BJ (cell line): ENCODE results near the gene SORL1. TPM values are rescaled to one million over a fixed set of nuclear protein-coding genes. Genes with fewer than 3 reads are reported as not detected.

Experiments used
- CTCF ChIA-PET: fragments of 350-600 bp; formaldehyde crosslinking; extraction: SDS; loops from one replicate; lab custom pipeline; 2021; ENCODE audit warnings: antibody characterized with exemption, inconsistent platforms; lab: Yijun Ruan, JAX
- POLR2A ChIA-PET: fragments of 300-600 bp; sonication (Branson Sonifier 250); formaldehyde crosslinking; extraction: SDS; loops from one replicate; lab custom pipeline; 2021; ENCODE audit warnings: antibody characterized with exemption; lab: Charles Lee
- DNase-seq: peaks from one replicate; pipeline ENCODE4 v3.0.0-alpha.2; 2011; ENCODE audit warnings: low read depth
- H3K27me3 ChIP-seq: 2 replicates; pipeline ENCODE4 v1.6.0; 2011; ENCODE audit warnings: low read length; ENCODE audit not compliant: control insufficient read depth, insufficient read depth
- H3K36me3 ChIP-seq: 2 replicates; pipeline ENCODE4 v1.5.1; 2011; ENCODE audit warnings: low read length; ENCODE audit not compliant: control insufficient read depth, insufficient read depth
- H3K4me3 ChIP-seq: 2 replicates; pipeline ENCODE4 v1.5.1; 2011; ENCODE audit warnings: low read depth, mild to moderate bottlenecking, control low read depth, low read length
- CTCF ChIP-seq: IDR thresholded peaks from 2 replicates; pipeline ENCODE4 v1.5.1; 2011; ENCODE audit warnings: low read depth, mild to moderate bottlenecking, control low read depth, inconsistent platforms, low read length, moderate library complexity; ENCODE audit not compliant: insufficient read depth
- polyA plus RNA-seq: library from polyadenylated mRNA; depleted of rRNA; stranded (reverse); fragments of >200 nt; gene quantifications from 2 replicates; pipeline ENCODE4 v1.2.3, GENCODE V29; 2011

SORL1 gene
- polyA plus RNA-seq, 1 experiment, result 1.4 TPM

- H3K27me3 ChIP-seq, result no peaks in the 10 kb centered on the region
- H3K4me3 ChIP-seq, result no peak overlapping the region
- no peak for DNase-seq
- no peaks in the 10 kb centered on the region for H3K36me3 ChIP-seq
- CTCF ChIA-PET, result interaction anchor here (0.7 to 1.2 kb wide), 2 partner anchors 8 to 21 kb away, joined by 3 read pairs; no protein-coding TSS in a partner anchor
- TF ChIP-seq CTCF, result no peak
- POLR2A ChIA-PET, result no interaction called here
Measured at GRCh38 chr11:121421149-121421901, 30.8 kb upstream of the SORL1 start.

DNA sequence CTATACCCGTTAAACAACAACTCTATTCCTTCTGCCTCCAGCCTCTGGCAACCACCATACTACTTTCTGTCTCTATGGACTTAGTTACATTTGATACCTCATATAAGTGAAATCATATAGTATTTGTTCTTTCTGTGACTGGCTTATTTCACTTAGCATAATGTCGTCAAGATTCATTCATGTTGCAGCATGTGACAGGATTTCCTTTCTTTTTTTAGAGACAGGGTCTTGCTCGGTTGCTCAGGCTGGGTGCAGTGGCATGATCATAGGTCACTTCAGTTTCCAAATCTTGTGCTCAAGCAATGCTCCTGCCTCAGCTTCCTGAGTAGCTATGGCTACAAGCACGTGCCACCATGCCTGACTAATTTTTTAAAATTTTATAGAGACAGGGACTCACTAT, 29.4 kb upstream of the SORL1 start:
- H3K27me3 ChIP-seq, result peaks cover 2% of the 10 kb centered on the region; the same call in 1 of the 2 replicates
- no peak for TF ChIP-seq CTCF
- no peak for DNase-seq

GRCh38 chr11:121425828-121426227, 26.3 kb upstream of the SORL1 start:
- Histone ChIP-seq H3K36me3 (no peaks in the 10 kb centered on the region), H3K27me3 (peaks cover 7% of the 10 kb centered on the region), H3K4me3 (no peak overlapping the region)
- ChIA-PET CTCF (no interaction called here), POLR2A (no interaction called here)
- TF ChIP-seq CTCF, result no peak
- no peak for DNase-seq

More for the DNA sequence above, 29.4 kb upstream of the SORL1 start:
- POLR2A ChIA-PET, result no interaction called here
- Histone ChIP-seq H3K36me3 (no peaks in the 10 kb centered on the region), H3K4me3 (no peak overlapping the region)
- CTCF ChIA-PET, result no interaction called here

DNA sequence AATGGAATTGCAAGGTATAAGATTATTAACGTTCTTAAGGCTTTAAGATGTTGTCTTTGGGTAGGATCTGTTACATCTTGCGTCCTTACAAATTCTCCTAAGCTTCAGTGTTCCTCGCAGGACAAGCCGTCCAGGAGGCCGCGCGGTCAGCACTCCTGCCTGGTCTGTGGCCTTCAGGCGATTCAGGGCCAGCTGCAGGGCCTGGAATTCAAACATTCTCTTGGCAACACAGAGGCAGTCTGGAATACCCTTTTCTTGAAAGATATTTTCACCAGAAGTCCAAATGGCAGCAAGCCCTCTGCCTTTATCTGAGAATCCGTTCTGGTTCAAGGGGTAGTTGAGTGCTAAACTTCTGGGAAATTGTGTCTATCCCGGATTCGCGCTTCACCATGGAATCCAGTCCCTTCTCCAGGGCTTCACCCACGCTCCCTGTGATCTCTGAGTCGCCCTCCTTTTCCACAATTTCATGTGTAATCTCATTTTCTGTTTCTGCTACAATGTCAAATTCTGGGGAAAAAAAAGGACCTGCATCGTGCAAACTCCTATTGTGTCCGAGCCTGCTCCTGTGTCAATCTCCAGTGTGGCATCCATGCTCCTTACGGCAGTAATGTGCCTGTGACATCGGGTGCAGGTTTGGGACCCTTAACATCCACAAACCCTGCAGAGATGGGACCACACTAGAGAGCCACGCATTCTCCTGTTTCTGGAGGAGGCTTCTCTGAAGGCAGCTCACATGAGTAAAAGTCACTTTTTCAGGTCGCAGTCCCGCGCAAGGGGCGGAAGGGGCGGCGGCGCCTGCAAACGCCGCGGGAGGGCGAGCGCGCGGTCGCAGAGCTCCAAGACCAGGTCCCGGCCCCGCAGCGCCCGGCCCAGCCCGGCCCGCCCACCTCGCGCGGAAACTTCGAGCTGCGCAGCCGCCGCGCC, 25.4 kb upstream of the SORL1 start:
- no peak for TF ChIP-seq CTCF
- H3K36me3 ChIP-seq, result no peaks in the 10 kb centered on the region
- DNase-seq, result no peak
- ChIA-PET POLR2A (no interaction called here), CTCF (interaction anchor here (0.7 to 1.0 kb wide), 2 partner anchors 9 to 11 kb away, joined by 3 read pairs; no protein-coding TSS in a partner anchor)
- H3K27me3 ChIP-seq, result peaks cover 7% of the 10 kb centered on the region
- H3K4me3 ChIP-seq, result no peak overlapping the region

DNA sequence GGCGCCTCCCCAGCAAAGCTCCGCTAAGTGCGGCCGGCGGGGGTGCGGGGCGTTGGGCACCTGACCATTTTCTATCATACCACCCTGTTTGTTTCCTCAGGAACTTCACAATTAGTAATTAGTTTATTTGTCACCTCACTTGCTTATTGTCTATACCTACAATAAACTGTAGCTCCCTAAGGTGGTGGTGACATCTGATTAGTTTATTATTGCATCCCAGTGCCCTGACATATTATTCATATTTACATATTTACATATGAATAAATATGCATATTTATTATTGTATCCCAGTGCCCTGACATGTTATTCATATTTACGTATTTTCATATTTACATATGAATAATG, 24.7 kb upstream of the SORL1 start:
- DNase-seq, result no peak
- ChIA-PET CTCF (interaction anchor here (0.7 to 1.0 kb wide), 2 partner anchors 10 to 12 kb away, joined by 3 read pairs; no protein-coding TSS in a partner anchor), POLR2A (no interaction called here)
- Histone ChIP-seq H3K4me3 (no peak overlapping the region), H3K36me3 (no peaks in the 10 kb centered on the region), H3K27me3 (peaks cover 7% of the 10 kb centered on the region)
- TF ChIP-seq CTCF, result no peak
